Measurements from ENCODE around the gene OTULINL.

- no peak for TF ChIP-seq POLR2A (IDR thresholded peaks at IDR 0.05)
- TF ChIP-seq CTCF (IDR thresholded peaks at IDR 0.05 in 4 of 5, conservative IDR thresholded peaks at IDR 0.05 in 1 of 5), result no peak
Observed at GRCh38 chr5:14607104-14607503, 25.5 kb downstream of the OTULINL start.
